ENCODE data around the gene MYOZ2.

GRCh38 chr4:119221412-119221811 is 85.8 kb downstream of the MYOZ2 start:
- TF ChIP-seq CTCF (IDR thresholded peaks at IDR 0.05): no peak
- TF ChIP-seq POLR2A (IDR thresholded peaks at IDR 0.05): no peak
